HG03469 (cell line): ENCODE data around the gene HOXD9.

Experiments used
- ATAC-seq: cut with Tn5 transposase; IDR thresholded peaks from one replicate; pipeline ENCODE4 v1.9.1; 2021; ENCODE audit warnings: mild to moderate bottlenecking, moderate library complexity, moderate number of reproducible peaks; ENCODE audit not compliant: unreplicated experiment

The HOXD9 gene

GRCh38 chr2:176151442-176152287 is 29.1 kb downstream of the HOXD9 start, which contains the start of gene HOXD4:
TSS of gene HOXD4 (plus strand) at chr2:176151550. CDS start at chr2:176151634, 84 bp downstream.
- ATAC-seq = no peak

GRCh38 chr2:176152350-176153181 is 30.0 kb downstream of the HOXD9 start:
- ATAC-seq = no peak

GRCh38 chr2:176154576-176155252 is 32.2 kb downstream of the HOXD9 start:
- no peak for ATAC-seq

GRCh38 chr2:176155356-176156044 is 33.0 kb downstream of the HOXD9 start:
- no peak for ATAC-seq

- no peak for ATAC-seq
Measured at GRCh38 chr2:176156301-176156806, 33.8 kb downstream of the HOXD9 start.

- ATAC-seq = no peak
Measured at GRCh38 chr2:176156807-176157498, 34.4 kb downstream of the HOXD9 start, which contains the start of gene HOXD3. TSS of gene HOXD3 (plus strand) at chr2:176157307. CDS start at chr2:176169115, 11,808 bp downstream.

GRCh38 chr2:176157499-176158185 is 35.1 kb downstream of the HOXD9 start:
- ATAC-seq = no peak

GRCh38 chr2:176158186-176158591 is 35.7 kb downstream of the HOXD9 start:
- ATAC-seq = no peak

GRCh38 chr2:176158855-176159662 is 36.5 kb downstream of the HOXD9 start:
- ATAC-seq = no peak

- ATAC-seq = no peak
Measured at GRCh38 chr2:176159663-176160250, 37.2 kb downstream of the HOXD9 start.

GRCh38 chr2:176160251-176160985 is 37.9 kb downstream of the HOXD9 start:
- no peak for ATAC-seq

- no peak for ATAC-seq
Measured at GRCh38 chr2:176160986-176161824, 38.7 kb downstream of the HOXD9 start.

GRCh38 chr2:176161825-176162626 is 39.5 kb downstream of the HOXD9 start:
- no peak for ATAC-seq

GRCh38 chr2:176162911-176163671 is 40.6 kb downstream of the HOXD9 start:
- no peak for ATAC-seq

GRCh38 chr2:176163672-176164056 is 41.1 kb downstream of the HOXD9 start:
- ATAC-seq = no peak
